ENCODE data around the gene BBS1. TPM values are rescaled to one million over a fixed set of nuclear protein-coding genes. Genes with fewer than 3 reads are reported as not detected.
A peak's percentile ranks its signal among the peaks of the same experiment; 100 is the strongest.

BBS1 gene
- total RNA-seq, 1 experiment from 2014 or later: 29.8 TPM

DNA sequence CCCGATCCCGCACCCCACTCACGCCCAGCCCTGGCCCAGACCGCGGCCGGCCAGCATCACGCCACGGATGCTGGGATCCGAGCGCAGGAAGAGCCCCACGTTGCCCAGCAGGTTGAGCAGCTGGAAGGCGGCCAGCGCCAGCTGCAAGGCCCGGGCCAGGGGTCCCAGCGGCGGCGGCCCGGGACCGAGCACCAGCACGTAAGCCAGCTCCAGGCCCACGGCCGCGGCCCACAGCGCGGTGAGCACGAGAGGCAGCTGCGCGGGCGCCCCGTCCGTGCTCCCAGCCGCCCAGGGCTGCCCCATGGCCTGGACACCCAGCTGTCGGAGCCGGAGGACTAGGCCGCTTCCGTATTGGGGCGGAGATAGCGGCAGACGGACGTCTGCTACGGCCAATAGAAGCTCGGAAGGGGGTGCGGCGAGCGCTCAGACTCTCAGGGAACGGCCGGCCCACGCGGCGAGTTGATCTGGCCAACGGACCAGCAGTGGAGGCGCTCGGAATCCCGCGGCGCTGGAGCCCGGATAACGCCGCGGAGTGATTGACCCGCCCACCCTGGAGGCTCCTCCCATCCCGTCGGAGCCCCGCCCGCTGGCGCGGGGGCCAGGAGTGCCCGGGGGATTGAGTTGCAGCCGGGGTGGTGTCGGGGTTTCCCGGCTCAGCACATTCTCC lies 35.4 kb downstream of the BBS1 start, which contains the start of gene ZDHHC24 (continued):
- TF ChIP-seq EZH2phosphoT487 (IDR thresholded peaks at IDR 0.05; ENCODE audit: borderline replicate concordance): no peak
- TF ChIP-seq, protein P1, sequence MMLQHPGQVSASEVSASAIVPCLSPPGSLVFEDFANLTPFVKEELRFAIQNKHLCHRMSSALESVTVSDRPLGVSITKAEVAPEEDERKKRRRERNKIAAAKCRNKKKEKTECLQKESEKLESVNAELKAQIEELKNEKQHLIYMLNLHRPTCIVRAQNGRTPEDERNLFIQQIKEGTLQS (IDR thresholded peaks at IDR 0.05): no peak
- no peak for TF ChIP-seq FOSL1 (IDR thresholded peaks at IDR 0.05; ENCODE audit: low read depth)

DNA sequence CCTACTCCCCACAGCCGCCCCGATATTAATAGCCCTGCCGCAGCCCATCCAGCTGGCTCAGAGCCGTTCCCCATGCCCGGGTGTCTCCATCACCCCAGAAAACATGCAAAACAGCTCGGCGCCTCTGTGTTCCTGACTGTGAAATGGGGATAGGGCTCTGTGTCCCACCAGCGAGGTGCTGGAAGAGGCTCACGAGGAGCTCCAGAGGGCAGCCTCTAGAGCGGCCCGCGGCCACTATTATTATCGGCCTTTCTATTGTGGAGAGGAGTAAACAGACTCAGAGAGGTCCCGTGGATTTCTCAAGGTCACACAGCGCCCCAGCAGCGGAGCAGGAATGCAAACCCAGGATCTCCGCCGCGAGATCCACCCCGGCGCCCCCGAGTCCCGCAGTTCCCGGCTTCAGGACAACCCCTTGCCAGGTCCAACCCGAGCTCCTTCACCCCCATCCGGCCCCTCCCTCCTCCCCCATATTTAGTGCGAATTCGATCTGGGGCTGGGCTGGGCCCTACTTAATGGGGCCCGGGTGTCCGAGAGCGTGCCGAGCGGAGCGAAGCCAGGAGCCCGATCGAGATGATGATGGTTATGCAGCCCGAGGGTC lies 36.0 kb downstream of the BBS1 start, which contains the start of gene ACTN3:
TSS of gene ACTN3 (plus strand) at position 536 of the 598 bp plus-strand sequence. CDS start at position 571, 35 bp downstream.
- Histone ChIP-seq H3K4me1 (ENCODE audit: control insufficient read depth in 1 of 2, insufficient read depth in 2 of 2, low read length in 2 of 2) (peaks cover 0 to 12% of the 10 kb centered on the region in 2 experiments; a peak in 2 of 4 replicates), H3K27me3 (ENCODE audit: insufficient read depth, low read length) (no peaks in the 10 kb centered on the region), H3K9me2 (ENCODE audit: insufficient read depth) (no peaks in the 10 kb centered on the region), H3K79me2 (ENCODE audit: insufficient read depth, low read length) (no peaks in the 10 kb centered on the region), H3K4me3 (replicated peaks in 1 of 2; ENCODE audit: low read depth in 1 of 2, low read length in 2 of 2) (peak within 1 kb of the TSS; percentile 75 to 82), H3K4me2 (ENCODE audit: low read length) (peak within 1 kb of the TSS; percentile 96), H3K9me3 (ENCODE audit: control insufficient read depth in 1 of 2, insufficient read depth in 1 of 2, low read depth in 1 of 2, low read length in 2 of 2) (no peaks in the 10 kb centered on the region), H3K27ac (ENCODE audit: low read depth, low read length) (peak within 1 kb of the TSS; percentile 67), H3K36me3 (ENCODE audit: control insufficient read depth in 1 of 2, insufficient read depth in 2 of 2, low read length in 2 of 2) (no peaks in the 10 kb centered on the region), H4K20me1 (ENCODE audit: insufficient read depth) (no peaks in the 10 kb centered on the region), H3K9ac (ENCODE audit: low read length) (peak within 1 kb of the TSS; percentile 86), H2AFZ (ENCODE audit: low read depth, low read length, poor library complexity, severe bottlenecking) (peak within 1 kb of the TSS; percentile 91)
- intact Hi-C loops (cut with micrococcal nuclease): no loop called here
- RAD21 ChIA-PET (ENCODE audit: low non-redundant PET in 1 of 2, low total read pairs in 2 of 2, uncharacterized antibody in 2 of 2, unreplicated experiment in 2 of 2): interaction anchor here in 1 of 2 experiments (1.4 kb wide), 1 partner anchor 132 kb away, joined by 11 read pairs; the partner anchor contains the start of gene RBM4B
- CTCF ChIA-PET: interaction anchor here (0.7 to 1.1 kb wide), 2 partner anchors 80 to 132 kb away, joined by 3 to 4 read pairs; partner anchors contain the start of gene PELI3
- no peak for TF ChIP-seq EZH2phosphoT487 (IDR thresholded peaks at IDR 0.05; ENCODE audit: borderline replicate concordance)
- TF ChIP-seq JUND (IDR thresholded peaks at IDR 0.05): no peak
- TF ChIP-seq ZFX (IDR thresholded peaks at IDR 0.05): no peak
- no peak for TF ChIP-seq EGR1 (IDR thresholded peaks at IDR 0.05; ENCODE audit: low read depth)
- DNase-seq (ENCODE audit: low read depth, low spot score) (no peak), ATAC-seq (peak; percentile 4; the same call in 1 of the 2 replicates)
- POLR2A ChIA-PET: interaction anchor here (0.6 to 1.6 kb wide), 5 partner anchors 11 to 131 kb away, joined by 3 to 10 read pairs (median 4); partner anchors contain the start of genes RBM4 and RBM4B
- no TSS peak for BruUV-seq (replicated peaks)
